HG03060 (cell line): Measurements from ENCODE around the gene NKD1.

Experiments used
- ATAC-seq: cut with Tn5 transposase; IDR thresholded peaks from one replicate; pipeline ENCODE4 v1.9.1; 2021; ENCODE audit warnings: low read depth, moderate number of reproducible peaks; ENCODE audit not compliant: unreplicated experiment

Gene NKD1

GRCh38 chr16:50625374-50625773, 77.2 kb downstream of the NKD1 start:
- ATAC-seq = no peak

GRCh38 chr16:50626868-50627267, 78.7 kb downstream of the NKD1 start:
- ATAC-seq = no peak

GRCh38 chr16:50627419-50627818, 79.2 kb downstream of the NKD1 start:
- no peak for ATAC-seq

GRCh38 chr16:50628156-50628802, 80.1 kb downstream of the NKD1 start:
- ATAC-seq = no peak

GRCh38 chr16:50629334-50629733, 81.1 kb downstream of the NKD1 start:
- no peak for ATAC-seq

GRCh38 chr16:50630394-50631020, 82.3 kb downstream of the NKD1 start:
- no peak for ATAC-seq

GRCh38 chr16:50631249-50631984, 83.2 kb downstream of the NKD1 start:
- no peak for ATAC-seq

- no peak for ATAC-seq
These were observed 83.9 kb downstream of the NKD1 start for GRCh38 chr16:50631985-50632576.

GRCh38 chr16:50632927-50633800, 85.0 kb downstream of the NKD1 start:
- no peak for ATAC-seq

GRCh38 chr16:50634090-50634489, 85.9 kb downstream of the NKD1 start:
- no peak for ATAC-seq

- no peak for ATAC-seq
These were observed 86.8 kb downstream of the NKD1 start for GRCh38 chr16:50634947-50635346.

- ATAC-seq = no peak
These were observed 87.6 kb downstream of the NKD1 start for GRCh38 chr16:50635505-50636392.

GRCh38 chr16:50636753-50637374, 88.7 kb downstream of the NKD1 start:
- ATAC-seq = no peak

- no peak for ATAC-seq
These were observed 89.8 kb downstream of the NKD1 start for GRCh38 chr16:50637716-50638602.

- no peak for ATAC-seq
These were observed 90.8 kb downstream of the NKD1 start for GRCh38 chr16:50638816-50639670.

- no peak for ATAC-seq
These were observed 92.2 kb downstream of the NKD1 start for GRCh38 chr16:50640391-50640790.
